PFSK-1 (cell line): ENCODE results near the gene EIF2B1.

Source experiments
- FOXP2 ChIP-seq: optimal IDR thresholded peaks from 2 replicates; pipeline ENCODE3; 2011; ENCODE audit warnings: borderline replicate concordance, control low read depth, inconsistent platforms; ENCODE audit not compliant: insufficient read depth; ENCODE audit errors: extremely low read length, extremely low read depth
- POLR2AphosphoS5 ChIP-seq: IDR thresholded peaks from 2 replicates; pipeline ENCODE4 v1.6.1; 2012; ENCODE audit warnings: low read depth, mild to moderate bottlenecking, control low read depth, low read length, moderate library complexity
- REST ChIP-seq, 2 experiments: IDR thresholded peaks; 2 replicates each; pipeline versions ENCODE4 v1.6.1 to v1.8.0; 2011 to 2012; ENCODE audit warnings: low read depth in 2 of 2, low read length in 2 of 2, control low read depth in 1 of 2, inconsistent platforms in 1 of 2, mild to moderate bottlenecking in 1 of 2, moderate library complexity in 1 of 2; ENCODE audit not compliant: insufficient read depth in 1 of 2
- SIN3A ChIP-seq: IDR thresholded peaks from 2 replicates; pipeline ENCODE4 v1.6.1; 2012; ENCODE audit warnings: mild to moderate bottlenecking, low read length, moderate library complexity, borderline replicate concordance; ENCODE audit not compliant: insufficient read depth
- TAF1 ChIP-seq: IDR thresholded peaks from 2 replicates; pipeline ENCODE4 v1.6.1; 2012; ENCODE audit warnings: low read length, control low read depth, borderline replicate concordance; ENCODE audit not compliant: insufficient read depth

Gene EIF2B1

GRCh38 chr12:123659996-123660727 is 26.7 kb upstream of the EIF2B1 start:
- TF ChIP-seq REST (IDR thresholded peaks at IDR 0.05; ENCODE audit: insufficient read depth in 1 of 2, low read depth in 2 of 2, low read length in 2 of 2) (no peak), TAF1 (no peak), SIN3A (no peak), FOXP2 (no peak), POLR2AphosphoS5 (no peak)

DNA sequence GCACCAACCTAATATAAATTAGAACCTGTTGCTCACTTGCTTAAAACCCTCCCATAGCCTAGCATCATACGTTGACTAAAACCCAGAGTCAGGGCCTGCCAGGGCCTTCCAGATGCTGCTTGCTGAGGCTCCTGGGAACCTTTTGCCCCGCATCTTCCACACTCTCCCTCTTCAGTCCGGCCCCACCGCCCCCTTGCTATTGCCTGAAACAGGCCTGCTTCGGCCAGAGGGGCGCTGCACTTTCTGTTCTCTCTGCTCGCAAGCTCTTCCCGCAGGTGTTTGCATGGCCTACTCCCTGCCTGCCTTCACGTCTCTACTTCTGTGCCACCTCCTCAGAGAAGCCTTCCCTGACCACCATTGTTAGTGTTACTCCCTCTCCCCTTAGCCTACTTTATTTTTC is 23.7 kb upstream of the EIF2B1 start:
- no peak for TF ChIP-seq POLR2AphosphoS5
- no peak for TF ChIP-seq SIN3A
- TF ChIP-seq FOXP2, result no peak
- no peak for TF ChIP-seq REST (IDR thresholded peaks at IDR 0.05; ENCODE audit: insufficient read depth in 1 of 2, low read depth in 2 of 2, low read length in 2 of 2)
- no peak for TF ChIP-seq TAF1

- no peak for TF ChIP-seq REST (IDR thresholded peaks at IDR 0.05; ENCODE audit: insufficient read depth in 1 of 2, low read depth in 2 of 2, low read length in 2 of 2)
- TF ChIP-seq TAF1, result no peak
- TF ChIP-seq FOXP2, result no peak
- no peak for TF ChIP-seq POLR2AphosphoS5
- no peak for TF ChIP-seq SIN3A
Measured at GRCh38 chr12:123656392-123656791, 22.9 kb upstream of the EIF2B1 start.

DNA sequence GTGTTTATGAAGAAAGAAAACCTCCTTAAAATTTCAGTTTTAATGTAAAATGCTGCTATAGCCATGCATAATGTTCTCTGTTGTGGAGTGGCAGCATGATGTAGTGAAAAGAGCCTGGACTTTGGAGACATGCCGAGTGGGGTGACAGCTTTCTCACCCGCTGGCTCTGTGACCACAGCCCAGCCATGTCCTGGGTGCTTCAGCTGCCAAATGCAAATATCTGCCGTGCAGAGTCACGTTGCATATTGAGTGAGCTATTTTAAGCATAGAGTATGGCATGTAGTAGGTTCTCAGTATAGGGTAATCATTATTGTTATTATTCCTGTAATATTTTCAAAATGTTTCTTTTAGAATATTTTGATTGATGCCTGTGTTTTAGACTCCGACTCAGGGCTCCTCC is 21.9 kb upstream of the EIF2B1 start:
- TF ChIP-seq POLR2AphosphoS5, result no peak
- TF ChIP-seq REST (IDR thresholded peaks at IDR 0.05; ENCODE audit: insufficient read depth in 1 of 2, low read depth in 2 of 2, low read length in 2 of 2), result no peak
- TF ChIP-seq TAF1, result no peak
- TF ChIP-seq SIN3A, result no peak
- TF ChIP-seq FOXP2, result no peak

- TF ChIP-seq FOXP2, result no peak
- no peak for TF ChIP-seq SIN3A
- no peak for TF ChIP-seq POLR2AphosphoS5
- no peak for TF ChIP-seq TAF1
- TF ChIP-seq REST (IDR thresholded peaks at IDR 0.05; ENCODE audit: insufficient read depth in 1 of 2, low read depth in 2 of 2, low read length in 2 of 2), result no peak
Measured at GRCh38 chr12:123654129-123654701, 20.7 kb upstream of the EIF2B1 start.
